CD14-positive monocyte (primary cell): Measurements from ENCODE around the gene NFKBIE. TPM values are rescaled to one million over a fixed set of nuclear protein-coding genes. Genes with fewer than 3 reads are reported as not detected.

Experiments
- DNase-seq, 3 donors: peaks; one replicate each; pipeline ENCODE4 v3.0.0-alpha.2; 2011 to 2022
- H2AFZ ChIP-seq: 2 replicates; pipeline ENCODE4 v1.6.0; 2012; ENCODE audit warnings: mild to moderate bottlenecking, low read depth, low read length, inconsistent platforms; ENCODE audit not compliant: insufficient read depth, poor library complexity, severe bottlenecking
- H3K27ac ChIP-seq, 2 donors: 1 replicate in 1 of 2; 2 replicates in 1 of 2; pipeline ENCODE4 v1.5.1; 2012 to 2013; ENCODE audit warnings: low read length in 2 of 2, control low read depth in 1 of 2, inconsistent platforms in 1 of 2, low read depth in 1 of 2, mild to moderate bottlenecking in 1 of 2
- H3K27me3 ChIP-seq, 2 donors: one replicate each; pipeline versions ENCODE4 v1.6.0 to v1.6.1; 2011 to 2013; ENCODE audit warnings: low read length in 2 of 2; ENCODE audit not compliant: control insufficient read depth in 2 of 2, insufficient read depth in 2 of 2
- H3K36me3 ChIP-seq, 2 donors: replicated peaks in 1 of 2; 1 replicate in 1 of 2; 2 replicates in 1 of 2; pipeline versions ENCODE4 v1.5.1 to v1.6.1; 2012 to 2013; ENCODE audit warnings: low read length in 2 of 2, control low read depth in 1 of 2, inconsistent platforms in 1 of 2, mild to moderate bottlenecking in 1 of 2; ENCODE audit not compliant: insufficient read depth in 2 of 2, control insufficient read depth in 1 of 2
- H3K4me1 ChIP-seq, 2 donors: 1 replicate in 1 of 2; 2 replicates in 1 of 2; pipeline versions ENCODE4 v1.5.1 to v1.6.1; 2012 to 2013; ENCODE audit warnings: low read length in 2 of 2, control low read depth in 1 of 2, inconsistent platforms in 1 of 2, mild to moderate bottlenecking in 1 of 2, moderate library complexity in 1 of 2; ENCODE audit not compliant: insufficient read depth in 2 of 2, control insufficient read depth in 1 of 2
- H3K4me2 ChIP-seq: replicated peaks from 2 replicates; pipeline ENCODE3; 2012; ENCODE audit warnings: low read length, moderate library complexity, mild to moderate bottlenecking; ENCODE audit not compliant: poor library complexity, severe bottlenecking; ENCODE audit errors: extremely low read depth
- H3K4me3 ChIP-seq, 3 experiments: fragments of 200-600 bp in 1 of 3; sonication (generic) in 1 of 3; replicated peaks in 1 of 3; 1 replicate in 2 of 3; 2 replicates in 1 of 3; pipeline ENCODE4 v1.5.1; 2011 to 2013; ENCODE audit warnings: low read length in 3 of 3, mild to moderate bottlenecking in 3 of 3, control low read depth in 2 of 3, low read depth in 2 of 3, inconsistent platforms in 1 of 3, moderate library complexity in 1 of 3
- H3K79me2 ChIP-seq: 2 replicates; pipeline ENCODE4 v1.6.0; 2012; ENCODE audit warnings: mild to moderate bottlenecking, control low read depth, inconsistent platforms, low read length, moderate library complexity; ENCODE audit not compliant: insufficient read depth
- H3K9ac ChIP-seq: 2 replicates; pipeline ENCODE4 v1.6.0; 2017; ENCODE audit warnings: low read length, mild to moderate bottlenecking; ENCODE audit not compliant: insufficient read depth, poor library complexity, severe bottlenecking
- H3K9me3 ChIP-seq, 2 donors: replicated peaks in 1 of 2; 1 replicate in 1 of 2; 2 replicates in 1 of 2; pipeline versions ENCODE4 v1.5.1 to v1.6.1; 2012 to 2013; ENCODE audit warnings: low read length in 2 of 2, control low read depth in 1 of 2; ENCODE audit not compliant: control insufficient read depth in 1 of 2, insufficient read depth in 1 of 2
- H4K20me1 ChIP-seq: 2 replicates; pipeline ENCODE4 v1.6.0; 2012; ENCODE audit warnings: mild to moderate bottlenecking, low read length, control low read depth, moderate library complexity; ENCODE audit not compliant: insufficient read depth
- H3K27ac Mint-ChIP-seq, 7 donors: one replicate each; pipeline ENCODE4 v1.8.0; 2020; ENCODE audit warnings: mild to moderate bottlenecking in 7 of 7, mixed read lengths in 7 of 7, moderate library complexity in 6 of 7, inconsistent platforms in 2 of 7
- H3K27me3 Mint-ChIP-seq, 3 donors: one replicate each; pipeline ENCODE4 v1.8.0; 2021 to 2022; ENCODE audit warnings: low read depth in 3 of 3, mild to moderate bottlenecking in 3 of 3, mixed read lengths in 3 of 3, moderate library complexity in 3 of 3, inconsistent platforms in 1 of 3
- H3K36me3 Mint-ChIP-seq, 2 donors: one replicate each; pipeline ENCODE4 v1.8.0; 2020; ENCODE audit warnings: mixed read lengths in 2 of 2, inconsistent platforms in 1 of 2, mild to moderate bottlenecking in 1 of 2
- H3K4me1 Mint-ChIP-seq: one replicate; pipeline ENCODE4 v1.8.0; 2020; ENCODE audit warnings: mild to moderate bottlenecking, mixed read lengths
- H3K4me3 Mint-ChIP-seq, 2 donors: one replicate each; pipeline ENCODE4 v1.8.0; 2020; ENCODE audit warnings: mild to moderate bottlenecking in 2 of 2, mixed read lengths in 2 of 2, moderate library complexity in 1 of 2
- H3K9me3 Mint-ChIP-seq, 7 donors: one replicate each; pipeline ENCODE4 v1.8.0; 2020 to 2022; ENCODE audit warnings: mixed read lengths in 7 of 7, mild to moderate bottlenecking in 6 of 7, moderate library complexity in 6 of 7, inconsistent platforms in 2 of 7
- WGBS: methylation state at CpG from one replicate; pipeline ENCODE4 v1.1.5; 2013; ENCODE audit warnings: missing lambda C conversion rate; ENCODE audit not compliant: insufficient coverage; 5-methylcytosine and 5-hydroxymethylcytosine counted together
- intact Hi-C, 2 donors: fragments of 100-400 bp; cut with micrococcal nuclease; formaldehyde crosslinking; loops; one replicate each; pipeline versions ENCODE4 v1.15.0 to v1.15.1; 2023
- polyA plus RNA-seq, 3 donors: library from polyadenylated mRNA; depleted of rRNA in 1 of 3; unstranded in 2 of 3; stranded (reverse) in 1 of 3; fragments of 300-500 nt in 2 of 3; fragments of >200 nt in 1 of 3; fragmentation: Illumina TruSeq in 2 of 3; gene quantifications; 1 replicate in 2 of 3; 2 replicates in 1 of 3; pipeline ENCODE4 v1.2.3, GENCODE V29; 2012 to 2021
- TF ChIP-seq, protein P1 (sequence below): fragments of 200-600 bp; IDR thresholded peaks from one replicate; pipeline ENCODE4 v1.8.0; 2022; ENCODE audit warnings: antibody characterized with exemption, mild to moderate bottlenecking

NFKBIE gene
- polyA plus RNA-seq, 3 donors, result 19.9 to 108 (median 23.2) TPM

DNA sequence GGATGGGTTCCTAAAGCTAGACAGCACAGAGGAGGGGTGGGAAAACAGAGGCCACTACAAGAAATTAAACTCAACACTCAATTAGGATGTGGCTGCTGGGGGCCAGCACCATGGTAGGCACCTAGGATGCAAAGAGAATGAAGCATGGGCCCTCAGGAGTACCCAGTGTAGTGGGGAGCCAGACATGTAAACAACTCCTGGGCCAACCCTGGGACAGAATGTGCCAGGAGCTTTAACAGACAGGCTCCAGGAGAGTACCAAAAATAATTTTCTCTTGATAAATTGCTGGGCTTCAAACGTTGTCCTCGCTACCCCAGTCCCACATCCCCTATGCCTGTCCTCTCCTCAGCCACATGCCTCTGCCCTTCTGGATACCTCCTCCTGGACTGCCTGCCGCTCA, 6.6 kb upstream of the NFKBIE start:
- no peak overlapping the region for H3K27ac Mint-ChIP-seq
- no peaks in the 10 kb centered on the region for H3K79me2 ChIP-seq
- H3K4me1 Mint-ChIP-seq, result peaks cover 14% of the 10 kb centered on the region
- H3K4me1 ChIP-seq, result peaks cover 9 to 18% of the 10 kb centered on the region in 2 donors
- WGBS, result no CpG with 5 or more reads among the region's 3 CpGs
- H3K9me3 Mint-ChIP-seq, result peaks cover 0 to 20% (median 9%) of the 10 kb centered on the region in 7 donors
- H3K36me3 Mint-ChIP-seq, result peaks cover 4 to 6% of the 10 kb centered on the region in 2 donors
- H3K9me3 ChIP-seq, result peaks cover 0 to 14% of the 10 kb centered on the region in 2 donors
- H3K27me3 ChIP-seq, result peaks cover 46 to 80% of the 10 kb centered on the region in 2 donors
- H2AFZ ChIP-seq, result no peak overlapping the region
- H3K27me3 Mint-ChIP-seq, result peaks cover 66 to 82% (median 80%) of the 10 kb centered on the region in 3 donors
- no peaks in the 10 kb centered on the region for H4K20me1 ChIP-seq
- H3K27ac ChIP-seq, result no peak overlapping the region
- no peak for DNase-seq
- no peak overlapping the region for H3K4me2 ChIP-seq
- intact Hi-C loops, result no loop called here
- no peak overlapping the region for H3K9ac ChIP-seq
- TF ChIP-seq, protein P1, sequence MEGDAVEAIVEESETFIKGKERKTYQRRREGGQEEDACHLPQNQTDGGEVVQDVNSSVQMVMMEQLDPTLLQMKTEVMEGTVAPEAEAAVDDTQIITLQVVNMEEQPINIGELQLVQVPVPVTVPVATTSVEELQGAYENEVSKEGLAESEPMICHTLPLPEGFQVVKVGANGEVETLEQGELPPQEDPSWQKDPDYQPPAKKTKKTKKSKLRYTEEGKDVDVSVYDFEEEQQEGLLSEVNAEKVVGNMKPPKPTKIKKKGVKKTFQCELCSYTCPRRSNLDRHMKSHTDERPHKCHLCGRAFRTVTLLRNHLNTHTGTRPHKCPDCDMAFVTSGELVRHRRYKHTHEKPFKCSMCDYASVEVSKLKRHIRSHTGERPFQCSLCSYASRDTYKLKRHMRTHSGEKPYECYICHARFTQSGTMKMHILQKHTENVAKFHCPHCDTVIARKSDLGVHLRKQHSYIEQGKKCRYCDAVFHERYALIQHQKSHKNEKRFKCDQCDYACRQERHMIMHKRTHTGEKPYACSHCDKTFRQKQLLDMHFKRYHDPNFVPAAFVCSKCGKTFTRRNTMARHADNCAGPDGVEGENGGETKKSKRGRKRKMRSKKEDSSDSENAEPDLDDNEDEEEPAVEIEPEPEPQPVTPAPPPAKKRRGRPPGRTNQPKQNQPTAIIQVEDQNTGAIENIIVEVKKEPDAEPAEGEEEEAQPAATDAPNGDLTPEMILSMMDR, result no peak
- H3K36me3 ChIP-seq, result no peaks in the 10 kb centered on the region
- H3K4me3 ChIP-seq, result no peak overlapping the region
- H3K4me3 Mint-ChIP-seq, result peak overlapping the region in 1 of 2 donors; percentile 80

GRCh38 chr6:44271406-44271723, 6.0 kb upstream of the NFKBIE start:
- H3K27ac Mint-ChIP-seq, result no peak overlapping the region
- H3K4me2 ChIP-seq, result no peak overlapping the region
- no peak for DNase-seq

More at GRCh38 chr6:44271406-44271723, 6.0 kb upstream of the NFKBIE start:
- H3K4me1 Mint-ChIP-seq, result peaks cover 14% of the 10 kb centered on the region
- H3K36me3 Mint-ChIP-seq, result peaks cover 4 to 6% of the 10 kb centered on the region in 2 donors
- no peak overlapping the region for H2AFZ ChIP-seq
- H3K9me3 Mint-ChIP-seq, result peaks cover 0 to 20% (median 9%) of the 10 kb centered on the region in 7 donors
- H3K4me3 ChIP-seq, result no peak overlapping the region
- peaks cover 0 to 14% of the 10 kb centered on the region in 2 donors for H3K9me3 ChIP-seq
- no peak overlapping the region for H3K9ac ChIP-seq
- H3K79me2 ChIP-seq, result no peaks in the 10 kb centered on the region
- H3K27ac ChIP-seq, result no peak overlapping the region
- H3K4me1 ChIP-seq, result peaks cover 9 to 19% of the 10 kb centered on the region in 2 donors
- TF ChIP-seq, protein P1, result no peak
- WGBS, result 88% methylated on average over 3 of the region's 6 CpGs
- no peaks in the 10 kb centered on the region for H3K36me3 ChIP-seq
- peaks cover 62 to 76% (median 75%) of the 10 kb centered on the region in 3 donors for H3K27me3 Mint-ChIP-seq
- peak overlapping the region in 1 of 2 donors; percentile 80 for H3K4me3 Mint-ChIP-seq
- H4K20me1 ChIP-seq, result no peaks in the 10 kb centered on the region
- intact Hi-C loops, result no loop called here
- H3K27me3 ChIP-seq, result peaks cover 44 to 75% of the 10 kb centered on the region in 2 donors
